ENCODE measurements around the gene NACC2. TPM values are rescaled to one million over a fixed set of nuclear protein-coding genes. Genes with fewer than 3 reads are reported as not detected.

The NACC2 gene
- total and polyA plus RNA-seq, 2 experiments from 2014 or later: 3.8 to 20.8 TPM

GRCh38 chr9:136009516-136009915 is 85.6 kb downstream of the NACC2 start:
- Histone ChIP-seq H3K4me1 (ENCODE audit: insufficient read depth) (peaks cover 21% of the 10 kb centered on the region), H4K20me1 (replicated peaks; ENCODE audit: insufficient read depth) (no peaks in the 10 kb centered on the region), H3K79me2 (replicated peaks; ENCODE audit: insufficient read depth) (no peaks in the 10 kb centered on the region), H3K9me2 (ENCODE audit: insufficient read depth) (no peaks in the 10 kb centered on the region), H3F3A (replicated peaks; ENCODE audit: low read depth) (peaks cover 17% of the 10 kb centered on the region; the same call in 1 of the 2 replicates), H3K27me3 (ENCODE audit: insufficient read depth) (no peaks in the 10 kb centered on the region), H3K4me3 (no peak overlapping the region), H2AFZ (no peak overlapping the region), H3K27ac (ENCODE audit: low read depth) (no peak overlapping the region), H3K36me3 (ENCODE audit: insufficient read depth) (no peaks in the 10 kb centered on the region), H3K4me2 (no peak overlapping the region)
- H3K27ac Mint-ChIP-seq: peak overlapping the region; percentile 72; the same call in 1 of the 2 replicates
- H3K4me3 Mint-ChIP-seq: no peak overlapping the region
- H3K27me3 Mint-ChIP-seq (ENCODE audit: insufficient read depth, low read depth, poor library complexity): peaks cover 18% of the 10 kb centered on the region
- no peak for ATAC-seq
- no peaks in the 10 kb centered on the region for H3K9me3 Mint-ChIP-seq
- TF ChIP-seq POLR2AphosphoS5 (IDR thresholded peaks at IDR 0.05; ENCODE audit: low read depth) (no peak), NANOG (IDR thresholded peaks at IDR 0.05; ENCODE audit: borderline replicate concordance) (no peak), CTCF (conservative IDR thresholded peaks at IDR 0.05; ENCODE audit: low read depth in 2 of 2) (no peak), ZNF331 (CRISPR knock-in tag; IDR thresholded peaks at IDR 0.05; ENCODE audit: low read depth) (no peak), EZH2phosphoT487 (IDR thresholded peaks at IDR 0.05; ENCODE audit: unreplicated experiment) (no peak), EZH2 (IDR thresholded peaks at IDR 0.05; ENCODE audit: low read depth, unreplicated experiment) (no peak), ZNF462 (CRISPR knock-in tag; IDR thresholded peaks at IDR 0.05) (no peak), REST (IDR thresholded peaks at IDR 0.05; ENCODE audit: unreplicated experiment) (no peak), ZNF114 (CRISPR knock-in tag; IDR thresholded peaks at IDR 0.05) (no peak), ETS1 (IDR thresholded peaks at IDR 0.05) (no peak), CREB1 (CRISPR knock-in tag; IDR thresholded peaks at IDR 0.05; ENCODE audit: low read depth) (no peak), STAT1 (IDR thresholded peaks at IDR 0.05; ENCODE audit: unreplicated experiment) (no peak), JUNB (IDR thresholded peaks at IDR 0.05; ENCODE audit: unreplicated experiment) (no peak)
- H3K4me1 Mint-ChIP-seq: peaks cover 54% of the 10 kb centered on the region
- DNase-seq (ENCODE audit: low spot score): no peak
- H3K36me3 Mint-ChIP-seq (ENCODE audit: low read depth): no peaks in the 10 kb centered on the region; the same call in 2 of the 3 replicates
